Endodermal cell (in vitro differentiated cells): ENCODE data around the gene SSBP3. TPM values are rescaled to one million over a fixed set of nuclear protein-coding genes. Genes with fewer than 3 reads are reported as not detected.

Source experiments
- DNase-seq: peaks from one replicate; pipeline ENCODE4 v3.0.0-alpha.2; 2017
- H3K27ac ChIP-seq: 2 replicates; pipeline ENCODE4 v1.5.1; 2013; ENCODE audit warnings: mild to moderate bottlenecking, low read depth, low read length, moderate library complexity
- H3K27me3 ChIP-seq: 2 replicates; pipeline ENCODE4 v1.6.1; 2013; ENCODE audit warnings: mild to moderate bottlenecking, low read length, moderate library complexity; ENCODE audit not compliant: insufficient read depth, control insufficient read depth, poor library complexity, severe bottlenecking
- H3K36me3 ChIP-seq: 2 replicates; pipeline ENCODE4 v1.7.0; 2013; ENCODE audit warnings: mild to moderate bottlenecking, low read length, moderate library complexity; ENCODE audit not compliant: control insufficient read depth, insufficient read depth
- H3K4me1 ChIP-seq: one replicate; pipeline ENCODE4 v1.7.0; 2013; ENCODE audit warnings: low read length; ENCODE audit not compliant: control insufficient read depth, insufficient read depth
- H3K4me3 ChIP-seq: 2 replicates; pipeline ENCODE4 v1.5.1; 2013; ENCODE audit warnings: mild to moderate bottlenecking, low read length, moderate library complexity
- H3K9ac ChIP-seq: 2 replicates; pipeline ENCODE4 v1.6.1; 2013; ENCODE audit warnings: mild to moderate bottlenecking, low read length, moderate library complexity; ENCODE audit not compliant: poor library complexity, severe bottlenecking; ENCODE audit errors: extremely low read depth
- H3K9me3 ChIP-seq: 2 replicates; pipeline ENCODE4 v1.6.1; 2013; ENCODE audit warnings: mild to moderate bottlenecking, low read length, moderate library complexity; ENCODE audit not compliant: control insufficient read depth
- H3K27ac Mint-ChIP-seq: 2 replicates; pipeline ENCODE4 v1.8.0; 2020; ENCODE audit warnings: mixed read lengths
- H3K27me3 Mint-ChIP-seq: 2 replicates; pipeline ENCODE4 v1.8.0; 2021; ENCODE audit warnings: mild to moderate bottlenecking, mixed read lengths; ENCODE audit not compliant: insufficient read depth
- H3K36me3 Mint-ChIP-seq: 2 replicates; pipeline ENCODE4 v1.8.0; 2020; ENCODE audit warnings: low read depth, mixed read lengths
- H3K4me1 Mint-ChIP-seq: 2 replicates; pipeline ENCODE4 v1.8.0; 2020; ENCODE audit warnings: mixed read lengths
- H3K4me3 Mint-ChIP-seq: 2 replicates; pipeline ENCODE4 v1.8.0; 2020; ENCODE audit warnings: mild to moderate bottlenecking, moderate library complexity, mixed read lengths
- H3K9me3 Mint-ChIP-seq: 2 replicates; pipeline ENCODE4 v1.8.0; 2020; ENCODE audit warnings: mild to moderate bottlenecking, mixed read lengths
- CTCF ChIP-seq: fragments of 200-600 bp; sonication (generic); conservative IDR thresholded peaks from 2 replicates; pipeline ENCODE4 v1.5.0; 2021; ENCODE audit warnings: antibody characterized with exemption, mild to moderate bottlenecking
- WGBS, 2 experiments: methylation state at CpG; one replicate each; pipeline versions ENCODE4 v1.1.5 to v1.1.7; 2013; ENCODE audit warnings: missing lambda C conversion rate in 2 of 2, mixed read lengths in 1 of 2; ENCODE audit not compliant: insufficient coverage in 1 of 2, insufficient read length in 1 of 2; 5-methylcytosine and 5-hydroxymethylcytosine counted together
- total RNA-seq, 2 donors: library from RNA; stranded (reverse); fragmentation: NEBNext Ultra II Directional in 1 of 2; extraction: Animal tissue kit (Norgen Biotek cat#: 25700) in 1 of 2; gene quantifications; 2 replicates in 1 of 2; 3 replicates in 1 of 2; pipeline ENCODE4 v1.2.1, GENCODE V29; 2021

The SSBP3 gene
- total RNA-seq, 2 donors from 2014 or later: 342 TPM

GRCh38 chr1:54356680-54357147 lies 49.5 kb downstream of the SSBP3 start:
- Histone ChIP-seq H3K4me1 (peaks cover 55% of the 10 kb centered on the region), H3K9ac (peak overlapping the region; percentile 11), H3K4me3 (peak overlapping the region; percentile 55), H3K27ac (peak overlapping the region; percentile 75), H3K27me3 (no peaks in the 10 kb centered on the region), H3K9me3 (no peaks in the 10 kb centered on the region), H3K36me3 (peaks cover 89% of the 10 kb centered on the region)
- peak overlapping the region; percentile 37 for H3K4me3 Mint-ChIP-seq
- 79 to 85% methylated on average over 6 to 9 of the region's 9 CpGs for WGBS, 2 experiments
- no peaks in the 10 kb centered on the region for H3K9me3 Mint-ChIP-seq
- no peak for TF ChIP-seq CTCF
- peaks cover 74% of the 10 kb centered on the region for H3K4me1 Mint-ChIP-seq
- no peak for DNase-seq
- H3K27me3 Mint-ChIP-seq: no peaks in the 10 kb centered on the region
- H3K36me3 Mint-ChIP-seq: peaks cover 45% of the 10 kb centered on the region
- peak overlapping the region; percentile 65 for H3K27ac Mint-ChIP-seq

DNA sequence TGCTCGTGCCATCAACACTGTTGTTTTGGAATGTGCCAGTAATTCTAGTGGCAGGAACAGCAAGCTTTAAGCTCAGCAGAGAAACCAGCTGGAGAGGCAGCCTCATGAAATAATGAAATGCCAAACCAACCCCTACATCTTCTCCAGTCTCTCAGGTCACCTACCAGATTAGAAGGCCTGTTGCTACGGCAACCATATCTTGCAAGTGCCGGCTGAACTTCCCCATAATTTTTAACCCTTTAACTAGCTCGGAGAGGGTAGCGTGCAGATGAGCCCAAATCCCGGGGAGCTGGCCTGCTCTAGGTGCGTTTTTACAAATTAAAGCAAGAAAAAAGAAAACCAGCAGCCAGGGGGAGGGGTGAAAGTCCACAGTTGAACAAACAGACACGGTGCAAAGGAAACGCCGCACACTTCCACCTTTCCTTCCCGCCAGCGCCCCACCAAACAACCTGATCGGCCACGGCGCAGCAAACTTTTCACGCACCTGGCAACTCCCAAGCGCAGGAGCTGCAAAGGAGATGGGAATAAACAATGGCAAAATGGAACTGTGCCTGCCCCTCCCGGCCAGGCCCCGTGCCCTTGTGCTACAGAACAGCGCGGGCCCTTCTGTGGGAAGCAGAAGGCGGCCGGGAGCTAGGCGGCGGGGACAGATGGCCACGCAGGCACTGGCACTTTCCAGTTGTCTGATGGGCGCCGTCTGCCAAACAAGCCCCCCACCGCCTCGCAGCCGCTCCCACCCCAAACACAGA lies 50.1 kb downstream of the SSBP3 start:
- peaks cover 92% of the 10 kb centered on the region for H3K36me3 ChIP-seq
- no peaks in the 10 kb centered on the region for H3K9me3 ChIP-seq
- peaks cover 56% of the 10 kb centered on the region for H3K4me1 ChIP-seq
- peak; percentile 65 for DNase-seq
- no peaks in the 10 kb centered on the region for H3K27me3 ChIP-seq
- Mint-ChIP-seq H3K27me3 (no peaks in the 10 kb centered on the region), H3K4me1 (peaks cover 75% of the 10 kb centered on the region), H3K27ac (peak overlapping the region; percentile 69), H3K4me3 (peak overlapping the region; percentile 37), H3K36me3 (peaks cover 47% of the 10 kb centered on the region), H3K9me3 (no peaks in the 10 kb centered on the region)
- peak overlapping the region; percentile 75 for H3K27ac ChIP-seq
- TF ChIP-seq CTCF: no peak
- peak overlapping the region; percentile 42 for H3K4me3 ChIP-seq
- H3K9ac ChIP-seq: no peak overlapping the region
- WGBS, 2 experiments: 79 to 81% methylated on average over 7 to 31 of the region's 31 CpGs

GRCh38 chr1:54354899-54355298 lies 51.3 kb downstream of the SSBP3 start:
- no peaks in the 10 kb centered on the region for H3K27me3 ChIP-seq
- H3K27ac ChIP-seq: peak overlapping the region; percentile 55
- Mint-ChIP-seq H3K4me3 (peak overlapping the region; percentile 30), H3K27ac (peak overlapping the region; percentile 83), H3K9me3 (no peaks in the 10 kb centered on the region), H3K4me1 (peaks cover 85% of the 10 kb centered on the region), H3K27me3 (no peaks in the 10 kb centered on the region), H3K36me3 (peaks cover 54% of the 10 kb centered on the region)
- no peak for TF ChIP-seq CTCF
- H3K4me3 ChIP-seq: peak overlapping the region; percentile 50
- H3K4me1 ChIP-seq: peaks cover 56% of the 10 kb centered on the region
- no peak overlapping the region for H3K9ac ChIP-seq
- peaks cover 92% of the 10 kb centered on the region for H3K36me3 ChIP-seq
- WGBS, 2 experiments: 29 to 52% methylated on average over 6 of the region's 6 CpGs
- DNase-seq: peak; percentile 56
- H3K9me3 ChIP-seq: no peaks in the 10 kb centered on the region
